Fibroblast of lung (primary cell): ENCODE results near the gene FERMT1. TPM values are rescaled to one million over a fixed set of nuclear protein-coding genes. Genes with fewer than 3 reads are reported as not detected.
A peak's percentile ranks its signal among the peaks of the same experiment; 100 is the strongest.

Experiments
- DNase-seq, 2 donors: peaks; one replicate each; pipeline versions ENCODE4 v3.0.0 to v3.0.0-alpha.2; 2010; ENCODE audit warnings: low read depth in 2 of 2
- H2AFZ ChIP-seq: 2 replicates; pipeline ENCODE4 v1.5.1; 2012; ENCODE audit warnings: low read length, control low read depth, inconsistent platforms
- H3K27ac ChIP-seq: 2 replicates; pipeline ENCODE4 v1.5.1; 2011; ENCODE audit warnings: low read length, control low read depth; ENCODE audit not compliant: insufficient read depth
- H3K27me3 ChIP-seq: 2 replicates; pipeline ENCODE4 v1.5.1; 2011; ENCODE audit warnings: mild to moderate bottlenecking, low read length; ENCODE audit not compliant: control insufficient read depth, insufficient read depth
- H3K36me3 ChIP-seq: 2 replicates; pipeline ENCODE4 v1.5.1; 2011; ENCODE audit warnings: low read length; ENCODE audit not compliant: control insufficient read depth, insufficient read depth
- H3K4me1 ChIP-seq: 2 replicates; pipeline ENCODE4 v1.5.1; 2011; ENCODE audit warnings: low read length; ENCODE audit not compliant: control insufficient read depth, insufficient read depth; ENCODE audit errors: extremely low read depth
- H3K4me2 ChIP-seq: 2 replicates; pipeline ENCODE4 v1.5.1; 2011; ENCODE audit warnings: low read length, control low read depth; ENCODE audit not compliant: insufficient read depth; ENCODE audit errors: extremely low read depth
- H3K4me3 ChIP-seq, 4 experiments: fragments of 200-600 bp in 1 of 4; sonication (generic) in 1 of 4; replicated peaks in 1 of 4; 2 replicates each; pipeline ENCODE4 v1.5.1; 2011 to 2016; ENCODE audit warnings: low read length in 4 of 4, low read depth in 3 of 4, mild to moderate bottlenecking in 3 of 4, control low read depth in 2 of 4, inconsistent platforms in 1 of 4, mixed read lengths in 1 of 4; ENCODE audit not compliant: insufficient read depth in 1 of 4; ENCODE audit errors: control extremely low read depth in 1 of 4
- H3K79me2 ChIP-seq: 2 replicates; pipeline ENCODE4 v1.5.1; 2012; ENCODE audit warnings: mild to moderate bottlenecking, low read length, inconsistent platforms; ENCODE audit not compliant: control insufficient read depth, insufficient read depth
- H3K9ac ChIP-seq: 2 replicates; pipeline ENCODE4 v1.5.1; 2011; ENCODE audit warnings: mild to moderate bottlenecking, low read length, control low read depth; ENCODE audit not compliant: insufficient read depth
- H3K9me3 ChIP-seq: 2 replicates; pipeline ENCODE4 v1.5.1; 2012; ENCODE audit warnings: low read depth, low read length; ENCODE audit not compliant: control insufficient read depth, insufficient read depth
- H4K20me1 ChIP-seq: 2 replicates; pipeline ENCODE4 v1.5.1; 2011; ENCODE audit warnings: low read length; ENCODE audit not compliant: control insufficient read depth, insufficient read depth; ENCODE audit errors: extremely low read depth
- EZH2 ChIP-seq: IDR thresholded peaks from 2 replicates; pipeline ENCODE4 v1.5.1; 2012; ENCODE audit warnings: low read length, control low read depth, mild to moderate bottlenecking; ENCODE audit errors: missing control alignments
- polyA plus RNA-seq, 2 donors: library from polyadenylated mRNA; depleted of rRNA in 1 of 2; stranded (reverse) in 1 of 2; unstranded in 1 of 2; fragments of >200 nt; gene quantifications; 2 replicates each; pipeline ENCODE4 v1.2.1, GENCODE V29; 2011 to 2012; ENCODE audit warnings: missing spikeins in 1 of 2
- total RNA-seq: library from RNA; depleted of rRNA; stranded (reverse); fragments of >200 nt; gene quantifications from 2 replicates; pipeline ENCODE4 v1.2.1, GENCODE V29; 2014
- TF ChIP-seq, protein P1 (sequence below), 2 donors: IDR thresholded peaks in 1 of 2; conservative IDR thresholded peaks in 1 of 2; 1 replicate in 1 of 2; 2 replicates in 1 of 2; pipeline ENCODE4 v1.5.1; 2011 to 2012; ENCODE audit warnings: low read length in 2 of 2, control low read depth in 1 of 2, inconsistent platforms in 1 of 2, low read depth in 1 of 2, mild to moderate bottlenecking in 1 of 2

Gene FERMT1
- total and polyA plus RNA-seq, 2 donors (not counting 1 experiment from before 2014, with no cell fraction given) = 6.8 to 8.1 TPM

DNA sequence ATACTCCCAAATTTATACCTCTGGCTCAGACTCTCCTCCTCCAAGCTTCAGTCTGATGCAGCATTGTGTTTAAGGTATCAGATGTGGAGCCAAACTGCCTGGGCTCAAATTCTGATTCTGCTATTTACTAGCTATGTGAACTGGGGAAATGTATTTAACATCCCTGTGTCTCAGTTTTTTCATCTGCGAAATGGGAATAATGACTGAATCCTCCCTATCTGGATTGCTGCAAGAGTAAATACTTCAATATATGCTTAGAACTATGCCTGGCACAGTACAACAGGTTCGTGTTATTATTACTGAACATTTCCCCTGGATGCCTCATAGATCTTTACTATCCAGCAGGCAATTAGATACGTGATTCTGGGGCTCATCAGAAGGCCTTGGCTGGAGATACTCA lies 74.4 kb downstream of the FERMT1 start:
- TF ChIP-seq, protein P1, sequence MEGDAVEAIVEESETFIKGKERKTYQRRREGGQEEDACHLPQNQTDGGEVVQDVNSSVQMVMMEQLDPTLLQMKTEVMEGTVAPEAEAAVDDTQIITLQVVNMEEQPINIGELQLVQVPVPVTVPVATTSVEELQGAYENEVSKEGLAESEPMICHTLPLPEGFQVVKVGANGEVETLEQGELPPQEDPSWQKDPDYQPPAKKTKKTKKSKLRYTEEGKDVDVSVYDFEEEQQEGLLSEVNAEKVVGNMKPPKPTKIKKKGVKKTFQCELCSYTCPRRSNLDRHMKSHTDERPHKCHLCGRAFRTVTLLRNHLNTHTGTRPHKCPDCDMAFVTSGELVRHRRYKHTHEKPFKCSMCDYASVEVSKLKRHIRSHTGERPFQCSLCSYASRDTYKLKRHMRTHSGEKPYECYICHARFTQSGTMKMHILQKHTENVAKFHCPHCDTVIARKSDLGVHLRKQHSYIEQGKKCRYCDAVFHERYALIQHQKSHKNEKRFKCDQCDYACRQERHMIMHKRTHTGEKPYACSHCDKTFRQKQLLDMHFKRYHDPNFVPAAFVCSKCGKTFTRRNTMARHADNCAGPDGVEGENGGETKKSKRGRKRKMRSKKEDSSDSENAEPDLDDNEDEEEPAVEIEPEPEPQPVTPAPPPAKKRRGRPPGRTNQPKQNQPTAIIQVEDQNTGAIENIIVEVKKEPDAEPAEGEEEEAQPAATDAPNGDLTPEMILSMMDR (conservative IDR thresholded peaks at IDR 0.05 in 1 of 2, IDR thresholded peaks at IDR 0.05 in 1 of 2; ENCODE audit: low read depth in 1 of 2, low read length in 2 of 2) = no peak
- no peak for TF ChIP-seq EZH2
- Histone ChIP-seq H3K9me3 (no peaks in the 10 kb centered on the region), H3K9ac (no peak overlapping the region), H3K27ac (no peak overlapping the region), H3K79me2 (no peaks in the 10 kb centered on the region), H2AFZ (no peak overlapping the region), H4K20me1 (no peaks in the 10 kb centered on the region), H3K4me2 (no peak overlapping the region), H3K36me3 (no peaks in the 10 kb centered on the region), H3K4me1 (peaks cover 3% of the 10 kb centered on the region), H3K27me3 (peaks cover 7% of the 10 kb centered on the region), H3K4me3 (no peak overlapping the region)
- DNase-seq = no peak

DNA sequence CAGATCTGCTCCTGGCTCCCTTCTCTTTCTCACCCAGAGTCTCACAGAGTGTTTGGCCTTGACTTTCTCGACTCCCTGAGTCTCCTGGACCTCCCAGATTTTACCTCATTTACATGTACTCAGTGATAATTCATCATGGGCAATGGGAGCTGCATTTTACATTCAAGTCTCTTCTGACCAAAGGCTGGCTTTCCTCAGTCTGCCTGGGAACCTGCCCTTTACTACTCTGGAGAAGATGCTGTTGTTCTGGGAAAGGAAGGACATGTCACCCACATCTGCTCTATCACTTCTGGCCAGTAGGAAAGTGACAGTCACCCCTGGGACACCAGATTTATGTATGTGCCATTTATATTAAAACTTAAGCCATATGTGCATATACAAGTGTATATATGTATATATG lies 76.4 kb downstream of the FERMT1 start:
- no peaks in the 10 kb centered on the region for H4K20me1 ChIP-seq
- no peak overlapping the region for H2AFZ ChIP-seq
- H3K36me3 ChIP-seq = peaks cover 2% of the 10 kb centered on the region
- no peak for DNase-seq
- no peak overlapping the region for H3K4me3 ChIP-seq
- H3K79me2 ChIP-seq = no peaks in the 10 kb centered on the region
- no peak for TF ChIP-seq EZH2
- TF ChIP-seq, protein P1 (conservative IDR thresholded peaks at IDR 0.05 in 1 of 2, IDR thresholded peaks at IDR 0.05 in 1 of 2; ENCODE audit: low read depth in 1 of 2, low read length in 2 of 2) = no peak
- H3K4me2 ChIP-seq = no peak overlapping the region
- H3K9me3 ChIP-seq = no peaks in the 10 kb centered on the region
- H3K27ac ChIP-seq = no peak overlapping the region
- H3K4me1 ChIP-seq = peaks cover under 1% of the 10 kb centered on the region
- no peak overlapping the region for H3K9ac ChIP-seq
- H3K27me3 ChIP-seq = peaks cover 5% of the 10 kb centered on the region

DNA sequence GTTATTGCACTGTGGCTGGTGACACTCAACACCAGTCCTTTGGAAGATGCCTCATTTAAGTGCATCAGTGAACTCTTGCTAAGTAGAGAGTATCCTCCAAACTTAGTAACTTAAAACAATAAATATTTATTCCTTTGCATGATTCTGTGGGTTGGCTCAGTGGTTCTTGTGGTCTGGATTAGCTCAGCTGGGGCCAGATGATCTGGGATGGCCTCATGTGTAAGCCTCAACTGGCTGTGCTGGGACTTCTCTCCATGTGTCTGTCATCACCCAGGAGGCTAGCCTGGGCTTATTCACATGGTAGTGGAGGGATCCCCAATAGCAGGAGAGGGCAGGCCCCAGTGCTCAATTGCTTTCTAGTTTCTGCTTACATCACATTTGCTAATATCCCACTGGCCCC lies 77.3 kb downstream of the FERMT1 start:
- peak; percentile 43 to 49 for DNase-seq
- no peak overlapping the region for H2AFZ ChIP-seq
- no peak overlapping the region for H3K4me2 ChIP-seq
- H3K36me3 ChIP-seq = peaks cover 5% of the 10 kb centered on the region
- H3K79me2 ChIP-seq = no peaks in the 10 kb centered on the region
- no peaks in the 10 kb centered on the region for H3K4me1 ChIP-seq
- H4K20me1 ChIP-seq = no peaks in the 10 kb centered on the region
- H3K27me3 ChIP-seq = no peaks in the 10 kb centered on the region
- no peak overlapping the region for H3K4me3 ChIP-seq
- H3K9ac ChIP-seq = no peak overlapping the region
- H3K27ac ChIP-seq = no peak overlapping the region
- TF ChIP-seq, protein P1 (conservative IDR thresholded peaks at IDR 0.05 in 1 of 2, IDR thresholded peaks at IDR 0.05 in 1 of 2; ENCODE audit: low read depth in 1 of 2, low read length in 2 of 2) = no peak
- no peaks in the 10 kb centered on the region for H3K9me3 ChIP-seq
